Activated T-cell treated with anti-CD3 and anti-CD28 coated beads for 24 hours (primary cell): ENCODE results near the gene HNRNPM.
"Not testable (repeated sequence)": the region's sequence is repeated elsewhere in the genome, so short reads cannot be mapped to it uniquely, and the experiment has no call there.

Experiments used
- DNase-seq: peaks from one replicate; pipeline ENCODE4 v3.0.0-alpha.2; 2020; ENCODE audit warnings: low read depth

The HNRNPM gene

GRCh38 chr19:8425331-8425730, 19.4 kb upstream of the HNRNPM start:
- not testable (repeated sequence) for DNase-seq

GRCh38 chr19:8426283-8426682, 18.5 kb upstream of the HNRNPM start:
- no peak for DNase-seq

- no peak for DNase-seq
Measured at GRCh38 chr19:8429044-8429443, 15.7 kb upstream of the HNRNPM start.

GRCh38 chr19:8429826-8430225, 14.9 kb upstream of the HNRNPM start:
- DNase-seq = no peak

GRCh38 chr19:8430650-8431049, 14.1 kb upstream of the HNRNPM start:
- DNase-seq = no peak

- DNase-seq = no peak
Measured at GRCh38 chr19:8438236-8438635, 6.5 kb upstream of the HNRNPM start.

- no peak for DNase-seq
Measured at GRCh38 chr19:8441725-8442544, 2.8 kb upstream of the HNRNPM start.

- DNase-seq = not testable (repeated sequence)
Measured at GRCh38 chr19:8444140-8444676, 567 bp upstream of the HNRNPM start.

GRCh38 chr19:8445488-8446001, 770 bp downstream of the HNRNPM start:
- DNase-seq = peak; percentile 12

- no peak for DNase-seq
Measured at GRCh38 chr19:8446061-8446709, 1.4 kb downstream of the HNRNPM start.

- no peak for DNase-seq
Measured at GRCh38 chr19:8449830-8450229, 5.1 kb downstream of the HNRNPM start.

GRCh38 chr19:8451377-8451776, 6.6 kb downstream of the HNRNPM start:
- no peak for DNase-seq

- no peak for DNase-seq
Measured at GRCh38 chr19:8451885-8452284, 7.1 kb downstream of the HNRNPM start.

- DNase-seq = no peak
Measured at GRCh38 chr19:8452446-8453123, 7.8 kb downstream of the HNRNPM start.

GRCh38 chr19:8453616-8454015, 8.8 kb downstream of the HNRNPM start:
- DNase-seq = no peak

GRCh38 chr19:8454218-8454617, 9.4 kb downstream of the HNRNPM start:
- no peak for DNase-seq

- DNase-seq = no peak
Measured at GRCh38 chr19:8455018-8455417, 10.2 kb downstream of the HNRNPM start.

GRCh38 chr19:8456064-8456463, 11.3 kb downstream of the HNRNPM start:
- no peak for DNase-seq

- DNase-seq = no peak
Measured at GRCh38 chr19:8457209-8457608, 12.4 kb downstream of the HNRNPM start.

GRCh38 chr19:8457827-8458226, 13.1 kb downstream of the HNRNPM start:
- no peak for DNase-seq

- no peak for DNase-seq
Measured at GRCh38 chr19:8458380-8458779, 13.6 kb downstream of the HNRNPM start.

- no peak for DNase-seq
Measured at GRCh38 chr19:8459095-8459494, 14.3 kb downstream of the HNRNPM start.
